Measurements from ENCODE around the gene PSPN.
"Not testable (repeated sequence)": the region's sequence is repeated elsewhere in the genome, so short reads cannot be mapped to it uniquely, and the experiment has no call there.

PSPN gene

GRCh38 chr19:6373096-6373812, 2.5 kb downstream of the PSPN start:
- peak; percentile 76 for DNase-seq

- peak; percentile 37 for DNase-seq
Observed at GRCh38 chr19:6372594-6373095, 3.1 kb downstream of the PSPN start, which contains the start of gene ALKBH7. Gene ALKBH7 (plus strand): TSS chr19:6372794. CDS start chr19:6372821, 27 bp downstream.

DNA sequence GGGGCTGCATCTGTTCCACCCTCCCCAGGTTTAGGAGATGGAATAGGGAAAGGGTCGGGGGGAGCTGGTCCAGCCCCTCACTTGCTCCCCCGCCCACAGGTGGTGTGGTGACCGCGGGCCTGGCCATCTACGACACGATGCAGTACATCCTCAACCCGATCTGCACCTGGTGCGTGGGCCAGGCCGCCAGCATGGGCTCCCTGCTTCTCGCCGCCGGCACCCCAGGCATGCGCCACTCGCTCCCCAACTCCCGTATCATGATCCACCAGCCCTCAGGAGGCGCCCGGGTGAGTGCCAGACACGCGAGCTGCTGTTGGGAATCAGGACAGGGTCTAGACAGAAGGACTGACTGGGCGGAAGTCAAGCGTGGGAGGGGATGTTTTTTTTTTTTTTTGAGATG, 11.4 kb downstream of the PSPN start:
- no peak for DNase-seq

DNA sequence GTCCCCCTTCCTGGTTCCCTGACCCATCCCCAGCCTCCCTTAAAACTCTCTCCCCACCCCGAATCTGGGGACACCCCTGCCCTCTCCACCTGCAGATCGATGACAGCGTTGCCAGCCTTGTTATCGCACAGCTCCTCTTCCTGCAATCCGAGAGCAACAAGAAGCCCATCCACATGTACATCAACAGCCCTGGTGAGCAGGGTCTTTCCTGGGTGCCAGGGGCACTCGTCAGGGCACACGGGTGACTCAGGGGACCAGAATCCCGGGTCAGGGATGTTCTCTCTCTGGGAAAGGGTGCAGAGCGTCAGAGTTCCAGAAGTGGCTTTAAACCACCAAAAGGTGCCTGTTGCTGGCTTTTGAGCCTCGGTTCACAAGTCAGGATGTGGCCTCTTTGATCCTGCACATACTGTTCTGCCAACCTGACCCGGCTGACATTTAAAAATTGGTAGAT, 13.4 kb downstream of the PSPN start:
- DNase-seq = no peak

DNA sequence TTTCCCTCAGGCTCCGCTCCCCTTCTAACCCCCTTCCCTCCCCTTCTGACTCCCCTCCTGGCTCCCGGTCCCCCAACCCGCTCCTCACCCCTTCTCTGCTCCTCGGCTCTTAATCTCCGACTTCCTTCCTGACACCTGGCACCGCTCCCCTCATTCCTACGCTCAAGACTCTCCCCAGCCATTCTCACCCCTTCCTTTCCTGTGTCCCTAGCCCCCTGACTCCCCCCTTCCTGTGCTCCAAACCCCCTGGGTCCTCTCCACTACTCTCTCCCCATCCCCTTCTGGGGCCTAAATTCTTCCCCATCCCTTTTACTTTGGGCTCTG, 13.7 kb downstream of the PSPN start:
- DNase-seq = no peak

DNA sequence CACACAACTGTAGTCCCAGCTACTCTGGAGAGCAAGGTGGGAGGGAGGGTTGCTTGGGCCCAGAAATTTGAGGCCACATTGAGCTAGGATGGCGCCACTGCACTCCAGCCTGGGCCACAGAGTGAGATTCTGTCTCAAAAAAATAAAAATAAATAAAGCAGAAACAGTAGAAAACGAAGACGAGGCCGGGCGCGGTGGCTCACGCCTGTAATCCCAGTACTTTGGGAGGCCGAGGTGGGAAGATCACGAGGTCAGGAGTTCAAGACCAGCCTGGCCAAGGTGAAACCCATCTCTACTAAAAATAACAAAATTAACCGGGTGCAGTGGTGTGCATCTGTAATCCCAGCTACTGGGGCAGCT, 14.9 kb downstream of the PSPN start:
- not testable (repeated sequence) for DNase-seq

- DNase-seq = not testable (repeated sequence)
Observed at GRCh38 chr19:6360445-6360844, 15.3 kb downstream of the PSPN start.

DNA sequence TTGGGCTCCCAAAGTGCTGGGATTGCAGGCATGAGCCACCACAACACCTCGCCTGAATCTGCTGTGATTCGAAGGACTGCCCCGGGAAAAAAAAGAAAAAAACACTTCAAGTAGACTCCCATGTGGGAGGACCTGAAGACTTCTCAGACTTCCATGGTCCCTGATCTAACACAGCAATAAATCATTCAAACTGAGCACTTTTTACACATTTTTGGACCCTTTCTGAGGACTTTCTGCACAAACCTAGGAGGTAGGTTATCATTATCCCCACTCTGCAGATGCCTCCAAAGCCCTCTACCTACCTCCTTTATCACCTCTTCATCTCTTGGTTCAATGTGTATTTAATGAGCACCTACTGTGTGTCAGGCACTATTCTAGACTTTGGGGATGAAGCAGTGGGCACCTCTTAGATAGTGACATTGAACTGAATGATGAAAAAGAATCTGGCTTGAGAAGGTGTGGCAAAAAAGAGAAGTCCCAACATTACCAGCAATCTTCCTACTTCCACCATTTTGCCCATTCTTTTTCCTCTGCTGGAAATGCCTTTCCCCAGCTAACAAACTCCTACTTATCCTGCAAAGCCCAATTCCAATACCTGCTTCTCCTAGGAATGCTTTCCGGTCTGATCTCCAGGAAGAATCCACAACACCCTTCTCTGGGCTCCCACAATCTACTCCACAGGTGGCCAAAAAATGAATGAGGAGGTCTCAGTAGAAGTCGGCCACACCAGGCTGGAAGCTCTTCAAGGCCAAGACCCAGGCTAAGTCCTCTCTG, 16.0 kb downstream of the PSPN start:
- no peak for DNase-seq

GRCh38 chr19:6358003-6358402, 17.7 kb downstream of the PSPN start:
- no peak for DNase-seq

DNA sequence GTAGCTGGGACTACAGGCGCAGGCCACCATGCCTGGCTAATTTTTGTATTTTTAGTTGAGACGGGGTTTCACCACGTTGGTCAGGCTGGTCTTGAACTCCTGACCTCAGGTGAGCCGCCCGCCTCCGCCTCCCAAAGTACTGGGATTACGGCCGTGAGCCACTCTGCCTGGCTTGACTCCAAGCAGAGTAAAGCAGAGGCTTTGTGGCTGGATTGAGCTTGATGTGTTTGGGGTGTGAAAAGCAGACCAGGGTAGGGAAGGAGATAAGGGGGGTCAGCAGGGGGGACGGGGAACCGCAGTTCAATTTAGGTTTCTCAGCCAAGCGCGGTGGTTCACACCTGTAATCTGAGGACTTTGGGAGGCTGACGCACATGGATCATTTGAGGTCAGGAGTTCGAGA, 18.6 kb downstream of the PSPN start:
- DNase-seq = no peak

DNA sequence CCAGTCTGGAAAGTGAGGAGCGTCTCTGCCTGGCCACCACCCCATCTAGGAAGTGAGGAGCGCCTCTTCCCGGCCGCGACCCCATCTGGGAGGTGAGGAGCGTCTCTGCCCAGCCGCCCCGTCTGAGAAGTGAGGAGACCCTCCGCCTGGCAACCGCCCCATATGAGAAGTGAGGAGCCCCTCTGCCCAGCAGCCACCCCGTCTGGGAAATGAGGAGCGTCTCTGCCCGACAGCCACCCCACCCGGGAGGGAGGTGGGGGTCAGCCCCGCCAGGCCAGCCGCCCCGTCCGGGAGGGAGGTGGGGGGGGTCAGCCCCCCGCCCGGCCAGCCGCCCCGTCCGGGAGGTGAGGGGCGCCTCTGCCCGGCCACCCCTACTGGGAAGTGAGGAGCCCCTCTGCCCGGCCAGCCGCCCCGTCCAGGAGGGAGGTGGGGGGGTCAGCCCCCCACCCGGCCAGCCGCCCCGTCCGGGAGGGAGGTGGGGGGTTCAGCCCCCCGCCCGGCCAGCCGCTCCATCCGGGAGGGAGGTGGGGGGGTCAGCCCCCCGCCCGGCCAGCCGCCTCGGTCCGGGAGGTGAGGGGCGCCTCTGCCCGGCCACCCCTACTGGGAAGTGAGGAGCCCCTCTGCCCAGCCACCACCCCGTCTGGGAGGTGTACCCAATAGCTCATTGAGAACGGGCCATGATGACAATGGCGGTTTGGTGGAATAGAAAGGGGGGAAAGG, 20.3 kb downstream of the PSPN start:
- DNase-seq = not testable (repeated sequence)

DNA sequence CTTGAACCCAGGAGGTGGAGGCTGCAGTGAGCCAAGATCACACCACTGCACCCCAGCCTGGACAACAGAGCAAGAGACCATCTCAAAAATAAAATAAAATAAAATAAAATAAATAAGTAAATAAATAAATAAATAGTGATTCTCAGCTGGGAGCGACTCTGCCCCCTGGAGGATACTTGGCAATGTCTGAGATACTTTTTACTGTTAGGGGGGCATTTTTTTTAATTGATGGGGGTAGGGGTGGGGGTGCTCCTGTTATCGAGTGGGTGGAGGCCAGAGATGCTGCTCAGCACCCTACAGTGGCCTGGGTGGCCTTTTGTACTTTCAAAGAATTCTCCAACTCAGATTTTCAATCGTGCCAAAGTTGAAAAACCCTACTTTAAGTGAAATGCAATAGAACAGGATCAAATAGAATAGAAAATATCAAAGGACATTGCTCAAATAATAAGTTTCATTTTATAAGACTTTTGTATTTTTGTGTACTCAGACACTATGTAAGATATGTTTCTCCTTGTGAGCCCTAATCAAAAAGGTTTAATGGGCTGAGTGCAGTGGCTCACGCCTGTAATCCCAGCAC, 21.5 kb downstream of the PSPN start:
- DNase-seq = no peak

DNA sequence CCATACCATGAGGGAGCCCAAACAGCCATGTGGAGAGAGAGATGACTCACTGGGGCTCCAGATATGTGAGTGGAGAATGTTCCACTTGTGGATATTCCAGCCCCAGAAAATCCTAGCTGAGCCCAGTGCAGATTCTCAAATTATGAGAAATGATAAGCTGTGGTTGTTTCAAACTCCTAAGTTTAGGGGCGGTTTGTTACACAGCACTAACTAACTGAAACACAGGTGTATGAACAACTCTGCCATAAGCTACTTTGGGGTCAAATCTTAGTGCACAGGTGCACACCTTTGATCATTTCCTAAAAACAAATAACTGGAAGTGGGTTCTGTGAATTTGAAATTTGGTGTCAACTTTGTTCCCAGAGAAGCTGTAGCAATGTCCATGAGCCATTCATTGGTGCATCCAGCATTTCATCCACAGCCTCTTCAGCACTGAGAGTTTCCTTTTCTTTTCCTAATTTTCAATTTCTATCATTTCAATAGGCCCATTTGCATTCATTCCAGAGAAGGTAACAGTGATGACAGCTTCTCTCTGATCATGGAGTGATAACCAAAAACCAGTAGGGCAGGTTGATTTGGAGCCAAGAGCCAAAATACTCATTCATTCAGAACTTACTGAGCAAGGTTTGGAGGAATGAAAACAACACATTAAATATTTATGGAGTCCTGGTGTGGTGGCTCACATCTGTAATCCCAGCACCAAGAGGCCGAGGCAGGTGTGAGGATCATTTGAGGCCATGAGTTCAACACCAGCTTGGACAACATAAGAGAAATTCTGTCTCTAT, 23.2 kb downstream of the PSPN start:
- DNase-seq = no peak

DNA sequence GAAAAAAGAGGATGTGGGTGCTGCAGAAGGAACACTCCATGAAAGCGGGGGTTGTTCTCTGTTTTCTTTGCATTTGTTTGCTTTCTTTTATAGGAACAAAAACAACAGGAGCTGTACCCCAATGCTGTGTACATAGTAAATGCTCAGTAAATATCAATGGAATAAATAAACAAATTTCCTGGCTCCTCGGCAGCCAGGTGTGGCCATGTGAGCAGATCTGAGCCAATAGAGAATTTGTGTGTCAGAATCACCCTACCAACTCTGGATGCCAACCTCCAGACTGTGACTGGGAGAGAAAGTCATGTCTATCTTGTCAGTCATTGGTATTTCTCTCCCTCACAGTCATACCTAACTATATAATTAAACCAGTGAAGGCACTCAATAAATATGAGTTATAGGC, 25.0 kb downstream of the PSPN start:
- DNase-seq = no peak

GRCh38 chr19:6349271-6349670, 26.5 kb downstream of the PSPN start:
- DNase-seq = not testable (repeated sequence)

DNA sequence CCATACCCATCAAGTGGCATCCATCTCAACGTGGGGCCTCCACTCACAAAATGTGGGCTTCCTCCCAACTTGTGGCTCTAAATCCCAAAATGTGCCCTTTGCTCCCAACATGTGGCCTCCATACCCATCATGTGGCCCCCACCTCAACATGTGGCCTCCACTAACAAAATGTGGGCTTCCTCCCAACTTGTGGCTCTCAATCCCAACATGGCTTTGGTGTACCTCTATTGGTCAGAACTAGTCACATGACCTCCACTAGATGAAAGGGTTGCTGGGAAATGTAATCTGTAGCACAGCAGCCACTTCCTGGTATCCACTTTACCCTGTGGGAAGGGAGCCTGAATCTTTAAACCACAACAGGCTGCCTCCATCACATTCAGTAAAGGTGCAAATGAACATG, 32.3 kb downstream of the PSPN start:
- no peak for DNase-seq

- no peak for DNase-seq
Observed at GRCh38 chr19:6340493-6341201, 35.1 kb downstream of the PSPN start.

DNA sequence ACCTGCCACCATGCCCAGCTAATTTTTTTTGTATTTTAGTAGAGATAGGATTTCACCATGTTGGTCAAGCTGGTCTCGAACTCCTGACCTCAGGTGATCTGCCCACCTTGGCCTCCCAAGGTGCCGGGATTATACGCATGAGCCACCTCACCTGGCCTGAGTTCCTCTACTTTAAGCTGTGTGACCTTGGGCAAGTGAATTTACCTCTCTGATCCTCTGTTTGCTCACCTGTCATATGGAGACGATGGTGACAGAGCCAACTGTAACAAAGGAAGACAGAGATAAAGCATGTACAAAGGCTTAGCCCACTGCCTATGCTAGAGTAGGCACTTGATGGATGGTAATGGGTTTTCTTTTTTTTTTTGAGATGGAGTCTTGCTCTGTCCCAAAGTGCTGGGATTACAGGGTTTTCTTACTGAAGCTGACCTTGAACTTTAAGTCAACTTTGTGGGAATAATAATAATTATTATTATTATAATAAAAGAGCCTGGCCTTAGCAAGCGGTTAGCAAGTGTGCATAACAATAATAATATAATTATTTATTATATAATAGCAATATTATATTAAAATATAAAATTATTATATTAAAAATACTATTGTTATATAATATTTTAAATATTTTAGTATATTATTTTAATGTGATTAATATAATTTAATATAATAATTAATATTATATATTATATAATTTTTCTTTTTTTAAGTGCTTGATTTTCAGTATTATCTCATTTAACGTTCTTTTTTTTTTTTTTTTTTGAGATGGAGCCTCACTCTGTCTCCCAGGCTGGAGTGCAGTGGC, 41.0 kb downstream of the PSPN start:
- DNase-seq = no peak

GRCh38 chr19:6333439-6333838, 42.3 kb downstream of the PSPN start, which contains the start of gene ACER1:
Gene ACER1 (minus strand): TSS chr19:6333612. CDS start chr19:6333551, 61 bp downstream.
- DNase-seq = no peak

DNA sequence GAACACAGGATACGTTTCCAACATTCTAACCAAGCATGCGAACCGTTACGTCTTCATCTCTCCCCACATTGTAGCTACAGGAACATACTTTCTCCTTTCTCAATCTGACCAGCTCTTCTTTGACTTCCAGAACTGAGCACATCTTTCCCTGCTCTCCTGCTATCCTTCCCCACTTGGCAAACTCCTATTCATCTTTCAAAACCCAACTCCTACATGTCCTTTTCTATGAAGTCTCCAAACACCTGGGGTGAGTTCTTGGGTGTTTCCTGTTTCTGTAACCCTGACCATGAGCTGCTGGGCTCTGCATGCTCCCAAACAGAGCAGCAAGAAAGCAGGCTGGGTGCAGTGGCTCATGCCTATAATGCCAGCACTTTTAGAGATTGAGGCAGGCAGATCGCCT, 48.9 kb downstream of the PSPN start:
- no peak for DNase-seq

- DNase-seq = no peak
Observed at GRCh38 chr19:6325614-6326013, 50.1 kb downstream of the PSPN start.

All from 8988T (cell line).